Activated CD4-positive, alpha-beta T cell treated with anti-CD3 and anti-CD28 coated beads, Interleukin-2, amount 50 U/mL, for 4 hours (primary cell): ENCODE measurements around the gene ATXN7.

Source experiments
- DNase-seq, 2 experiments: peaks; one replicate each; pipeline ENCODE4 v3.0.0-alpha.2; 2020

The ATXN7 gene

GRCh38 chr3:64023861-64024223 is 160.2 kb downstream of the ATXN7 start:
- DNase-seq, result no peak

- no peak for DNase-seq
Observed at GRCh38 chr3:64026346-64026745, 162.7 kb downstream of the ATXN7 start.

GRCh38 chr3:64027658-64028057 is 164.0 kb downstream of the ATXN7 start:
- DNase-seq, result no peak

- no peak for DNase-seq
Observed at GRCh38 chr3:64028754-64029153, 165.1 kb downstream of the ATXN7 start.

GRCh38 chr3:64029287-64029686 is 165.6 kb downstream of the ATXN7 start:
- no peak for DNase-seq

- peak; percentile 72 for DNase-seq
Observed at GRCh38 chr3:64030741-64031140, 167.1 kb downstream of the ATXN7 start.

- no peak for DNase-seq
Observed at GRCh38 chr3:64031540-64032508, 168.2 kb downstream of the ATXN7 start.

- DNase-seq, result no peak
Observed at GRCh38 chr3:64033069-64033468, 169.4 kb downstream of the ATXN7 start.

GRCh38 chr3:64037084-64037483 is 173.4 kb downstream of the ATXN7 start:
- no peak for DNase-seq

GRCh38 chr3:64038253-64038767 is 174.6 kb downstream of the ATXN7 start:
- DNase-seq, result no peak

GRCh38 chr3:64039332-64039731 is 175.7 kb downstream of the ATXN7 start:
- no peak for DNase-seq

- no peak for DNase-seq
Observed at GRCh38 chr3:64039981-64040733, 176.5 kb downstream of the ATXN7 start.

- no peak for DNase-seq
Observed at GRCh38 chr3:64042952-64043351, 179.3 kb downstream of the ATXN7 start.

- DNase-seq, result no peak
Observed at GRCh38 chr3:64046592-64046991, 182.9 kb downstream of the ATXN7 start.

GRCh38 chr3:64046996-64047594 is 183.4 kb downstream of the ATXN7 start:
- no peak for DNase-seq

GRCh38 chr3:64047787-64048186 is 184.1 kb downstream of the ATXN7 start:
- no peak for DNase-seq

GRCh38 chr3:64048631-64049061 is 185.0 kb downstream of the ATXN7 start:
- no peak for DNase-seq

GRCh38 chr3:64049136-64049535 is 185.5 kb downstream of the ATXN7 start:
- DNase-seq, result no peak

- no peak for DNase-seq
Observed at GRCh38 chr3:64049832-64050231, 186.2 kb downstream of the ATXN7 start.
